Fibroblast of lung (primary cell): ENCODE measurements around the gene EVPL. TPM values are rescaled to one million over a fixed set of nuclear protein-coding genes. Genes with fewer than 3 reads are reported as not detected.

Source experiments
- DNase-seq, 2 donors: peaks; one replicate each; pipeline versions ENCODE4 v3.0.0 to v3.0.0-alpha.2; 2010; ENCODE audit warnings: low read depth in 2 of 2
- H2AFZ ChIP-seq: 2 replicates; pipeline ENCODE4 v1.5.1; 2012; ENCODE audit warnings: low read length, control low read depth, inconsistent platforms
- H3K27ac ChIP-seq: 2 replicates; pipeline ENCODE4 v1.5.1; 2011; ENCODE audit warnings: low read length, control low read depth; ENCODE audit not compliant: insufficient read depth
- H3K27me3 ChIP-seq: 2 replicates; pipeline ENCODE4 v1.5.1; 2011; ENCODE audit warnings: mild to moderate bottlenecking, low read length; ENCODE audit not compliant: control insufficient read depth, insufficient read depth
- H3K36me3 ChIP-seq: 2 replicates; pipeline ENCODE4 v1.5.1; 2011; ENCODE audit warnings: low read length; ENCODE audit not compliant: control insufficient read depth, insufficient read depth
- H3K4me1 ChIP-seq: 2 replicates; pipeline ENCODE4 v1.5.1; 2011; ENCODE audit warnings: low read length; ENCODE audit not compliant: control insufficient read depth, insufficient read depth; ENCODE audit errors: extremely low read depth
- H3K4me2 ChIP-seq: 2 replicates; pipeline ENCODE4 v1.5.1; 2011; ENCODE audit warnings: low read length, control low read depth; ENCODE audit not compliant: insufficient read depth; ENCODE audit errors: extremely low read depth
- H3K4me3 ChIP-seq, 4 experiments: fragments of 200-600 bp in 1 of 4; sonication (generic) in 1 of 4; replicated peaks in 1 of 4; 2 replicates each; pipeline ENCODE4 v1.5.1; 2011 to 2016; ENCODE audit warnings: low read length in 4 of 4, low read depth in 3 of 4, mild to moderate bottlenecking in 3 of 4, control low read depth in 2 of 4, inconsistent platforms in 1 of 4, mixed read lengths in 1 of 4; ENCODE audit not compliant: insufficient read depth in 1 of 4; ENCODE audit errors: control extremely low read depth in 1 of 4
- H3K79me2 ChIP-seq: 2 replicates; pipeline ENCODE4 v1.5.1; 2012; ENCODE audit warnings: mild to moderate bottlenecking, low read length, inconsistent platforms; ENCODE audit not compliant: control insufficient read depth, insufficient read depth
- H3K9ac ChIP-seq: 2 replicates; pipeline ENCODE4 v1.5.1; 2011; ENCODE audit warnings: mild to moderate bottlenecking, low read length, control low read depth; ENCODE audit not compliant: insufficient read depth
- H3K9me3 ChIP-seq: 2 replicates; pipeline ENCODE4 v1.5.1; 2012; ENCODE audit warnings: low read depth, low read length; ENCODE audit not compliant: control insufficient read depth, insufficient read depth
- H4K20me1 ChIP-seq: 2 replicates; pipeline ENCODE4 v1.5.1; 2011; ENCODE audit warnings: low read length; ENCODE audit not compliant: control insufficient read depth, insufficient read depth; ENCODE audit errors: extremely low read depth
- CTCF ChIP-seq, 2 donors: IDR thresholded peaks in 1 of 2; conservative IDR thresholded peaks in 1 of 2; 1 replicate in 1 of 2; 2 replicates in 1 of 2; pipeline ENCODE4 v1.5.1; 2011 to 2012; ENCODE audit warnings: low read length in 2 of 2, control low read depth in 1 of 2, inconsistent platforms in 1 of 2, low read depth in 1 of 2, mild to moderate bottlenecking in 1 of 2
- EZH2 ChIP-seq: IDR thresholded peaks from 2 replicates; pipeline ENCODE4 v1.5.1; 2012; ENCODE audit warnings: low read length, control low read depth, mild to moderate bottlenecking; ENCODE audit errors: missing control alignments
- polyA plus RNA-seq, 2 donors: library from polyadenylated mRNA; depleted of rRNA in 1 of 2; stranded (reverse) in 1 of 2; unstranded in 1 of 2; fragments of >200 nt; gene quantifications; 2 replicates each; pipeline ENCODE4 v1.2.1, GENCODE V29; 2011 to 2012; ENCODE audit warnings: missing spikeins in 1 of 2
- total RNA-seq: library from RNA; depleted of rRNA; stranded (reverse); fragments of >200 nt; gene quantifications from 2 replicates; pipeline ENCODE4 v1.2.1, GENCODE V29; 2014

EVPL gene
- total and polyA plus RNA-seq, 2 donors (not counting 1 experiment from before 2014, with no cell fraction given), result not detected

GRCh38 chr17:76009969-76010661 is 17.0 kb downstream of the EVPL start:
- Histone ChIP-seq H3K27ac (no peak overlapping the region), H3K27me3 (peaks cover 1% of the 10 kb centered on the region), H2AFZ (no peak overlapping the region), H3K36me3 (no peaks in the 10 kb centered on the region), H3K4me1 (no peaks in the 10 kb centered on the region), H3K9ac (no peak overlapping the region), H3K79me2 (no peaks in the 10 kb centered on the region), H3K4me3 (no peak overlapping the region), H4K20me1 (no peaks in the 10 kb centered on the region), H3K4me2 (no peak overlapping the region), H3K9me3 (no peaks in the 10 kb centered on the region)
- no peak for DNase-seq
- TF ChIP-seq CTCF (conservative IDR thresholded peaks at IDR 0.05 in 1 of 2, IDR thresholded peaks at IDR 0.05 in 1 of 2; ENCODE audit: low read depth in 1 of 2, low read length in 2 of 2) (no peak), EZH2 (no peak)

GRCh38 chr17:76009447-76009846 is 17.7 kb downstream of the EVPL start:
- no peak overlapping the region for H2AFZ ChIP-seq
- no peak overlapping the region for H3K27ac ChIP-seq
- no peak for DNase-seq
- TF ChIP-seq CTCF (conservative IDR thresholded peaks at IDR 0.05 in 1 of 2, IDR thresholded peaks at IDR 0.05 in 1 of 2; ENCODE audit: low read depth in 1 of 2, low read length in 2 of 2), result no peak
- no peak for TF ChIP-seq EZH2
- H3K4me2 ChIP-seq, result no peak overlapping the region
- no peak overlapping the region for H3K4me3 ChIP-seq
- no peaks in the 10 kb centered on the region for H3K27me3 ChIP-seq
- H3K9ac ChIP-seq, result no peak overlapping the region
- H3K9me3 ChIP-seq, result no peaks in the 10 kb centered on the region
- H3K36me3 ChIP-seq, result no peaks in the 10 kb centered on the region
- H4K20me1 ChIP-seq, result no peaks in the 10 kb centered on the region
- no peaks in the 10 kb centered on the region for H3K79me2 ChIP-seq
- H3K4me1 ChIP-seq, result no peaks in the 10 kb centered on the region

- Histone ChIP-seq H3K27ac (no peak overlapping the region), H3K79me2 (no peaks in the 10 kb centered on the region), H3K4me2 (no peak overlapping the region), H3K36me3 (no peaks in the 10 kb centered on the region), H3K4me1 (no peaks in the 10 kb centered on the region), H3K27me3 (no peaks in the 10 kb centered on the region), H3K9ac (no peak overlapping the region), H3K4me3 (no peak overlapping the region), H4K20me1 (no peaks in the 10 kb centered on the region), H3K9me3 (no peaks in the 10 kb centered on the region), H2AFZ (no peak overlapping the region)
- DNase-seq, result no peak
- TF ChIP-seq EZH2 (no peak), CTCF (conservative IDR thresholded peaks at IDR 0.05 in 1 of 2, IDR thresholded peaks at IDR 0.05 in 1 of 2; ENCODE audit: low read depth in 1 of 2, low read length in 2 of 2) (no peak)
These were observed 18.3 kb downstream of the EVPL start for GRCh38 chr17:76008630-76009425.
